AG10803 (cell line): ENCODE data around the gene RPH3AL.

Experiments used
- DNase-seq: peaks from one replicate; pipeline ENCODE4 v3.0.0; 2010; ENCODE audit warnings: low read depth
- H3K4me3 ChIP-seq: 2 replicates; pipeline ENCODE4 v1.5.1; 2011; ENCODE audit warnings: mild to moderate bottlenecking, low read length, control low read depth
- TF ChIP-seq, protein P1 (sequence below): conservative IDR thresholded peaks from 2 replicates; pipeline ENCODE4 v1.5.1; 2011; ENCODE audit warnings: mild to moderate bottlenecking, low read length, control low read depth, inconsistent platforms

RPH3AL gene

GRCh38 chr17:300881-301280 is 51.7 kb downstream of the RPH3AL start:
- TF ChIP-seq, protein P1, sequence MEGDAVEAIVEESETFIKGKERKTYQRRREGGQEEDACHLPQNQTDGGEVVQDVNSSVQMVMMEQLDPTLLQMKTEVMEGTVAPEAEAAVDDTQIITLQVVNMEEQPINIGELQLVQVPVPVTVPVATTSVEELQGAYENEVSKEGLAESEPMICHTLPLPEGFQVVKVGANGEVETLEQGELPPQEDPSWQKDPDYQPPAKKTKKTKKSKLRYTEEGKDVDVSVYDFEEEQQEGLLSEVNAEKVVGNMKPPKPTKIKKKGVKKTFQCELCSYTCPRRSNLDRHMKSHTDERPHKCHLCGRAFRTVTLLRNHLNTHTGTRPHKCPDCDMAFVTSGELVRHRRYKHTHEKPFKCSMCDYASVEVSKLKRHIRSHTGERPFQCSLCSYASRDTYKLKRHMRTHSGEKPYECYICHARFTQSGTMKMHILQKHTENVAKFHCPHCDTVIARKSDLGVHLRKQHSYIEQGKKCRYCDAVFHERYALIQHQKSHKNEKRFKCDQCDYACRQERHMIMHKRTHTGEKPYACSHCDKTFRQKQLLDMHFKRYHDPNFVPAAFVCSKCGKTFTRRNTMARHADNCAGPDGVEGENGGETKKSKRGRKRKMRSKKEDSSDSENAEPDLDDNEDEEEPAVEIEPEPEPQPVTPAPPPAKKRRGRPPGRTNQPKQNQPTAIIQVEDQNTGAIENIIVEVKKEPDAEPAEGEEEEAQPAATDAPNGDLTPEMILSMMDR: no peak
- DNase-seq: no peak
- no peak overlapping the region for H3K4me3 ChIP-seq

DNA sequence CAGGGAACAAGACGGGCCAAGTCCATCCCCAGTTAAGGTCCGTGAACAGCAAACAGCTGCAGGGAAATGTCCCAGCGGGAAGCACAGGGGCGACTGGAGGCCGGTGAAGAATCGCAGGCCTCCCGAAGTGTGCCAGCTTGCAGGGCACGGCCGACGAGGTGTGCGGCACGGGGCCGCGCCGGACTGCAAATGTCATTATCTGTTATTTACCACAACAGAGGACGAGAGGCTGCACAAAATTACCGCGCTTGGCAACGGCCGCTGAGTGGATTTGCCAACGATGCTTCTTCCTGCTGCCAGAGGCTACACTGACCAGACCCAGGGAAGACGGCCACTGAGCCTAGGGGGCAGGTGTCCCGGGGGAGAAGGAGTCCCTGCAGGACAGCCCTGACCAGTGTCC is 53.1 kb downstream of the RPH3AL start:
- H3K4me3 ChIP-seq: no peak overlapping the region
- TF ChIP-seq, protein P1: no peak

GRCh38 chr17:298791-299450 is 53.7 kb downstream of the RPH3AL start:
- no peak overlapping the region for H3K4me3 ChIP-seq
- no peak for DNase-seq
- TF ChIP-seq, protein P1: no peak

More for the DNA sequence above, 53.1 kb downstream of the RPH3AL start:
- no peak for DNase-seq

DNA sequence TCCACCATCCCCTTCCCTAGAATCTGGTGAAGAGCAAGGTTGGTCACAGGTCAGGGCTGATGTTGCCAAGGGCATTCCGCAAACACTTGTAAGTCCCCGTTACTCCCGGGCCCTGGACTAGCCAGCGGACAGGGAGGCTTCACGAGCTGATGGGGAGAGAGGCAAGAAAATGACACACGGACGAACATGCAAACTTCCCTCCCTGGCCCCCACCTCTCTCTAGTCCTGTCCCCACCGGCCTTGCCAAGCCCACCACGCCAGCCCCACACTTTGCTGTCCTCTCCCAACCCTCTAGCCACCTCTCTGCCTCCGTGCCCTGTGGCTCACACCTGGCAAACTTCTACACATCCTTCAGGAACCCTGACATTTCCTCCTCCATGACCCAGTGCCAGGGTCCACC is 54.8 kb downstream of the RPH3AL start:
- TF ChIP-seq, protein P1: no peak
- no peak overlapping the region for H3K4me3 ChIP-seq
- no peak for DNase-seq

GRCh38 chr17:296906-297690 is 55.5 kb downstream of the RPH3AL start:
- TF ChIP-seq, protein P1: no peak
- no peak overlapping the region for H3K4me3 ChIP-seq
- DNase-seq: no peak

- H3K4me3 ChIP-seq: no peak overlapping the region
- no peak for DNase-seq
- TF ChIP-seq, protein P1: no peak
Observed at GRCh38 chr17:296379-296778, 56.2 kb downstream of the RPH3AL start.
